Transverse colon (tissue), 3 donors: ENCODE measurements around the gene SYT14.

Source experiments
- POLR2A ChIP-seq: fragments of 450-650 bp; IDR thresholded peaks from one replicate; pipeline ENCODE4 v1.6.1; 2016; ENCODE audit warnings: antibody characterized with exemption, mild to moderate bottlenecking, moderate library complexity
- TF ChIP-seq, protein P1 (sequence below), 5 experiments: fragments of 200-600 bp in 3 of 5; fragments of 450-650 bp in 2 of 5; sonication (generic) in 3 of 5; IDR thresholded peaks; 1 replicate in 2 of 5; 2 replicates in 3 of 5; pipeline ENCODE4 v1.5.1; 2016 to 2017; ENCODE audit warnings: antibody characterized with exemption in 5 of 5, inconsistent platforms in 3 of 5, mild to moderate bottlenecking in 2 of 5, moderate library complexity in 1 of 5

DNA sequence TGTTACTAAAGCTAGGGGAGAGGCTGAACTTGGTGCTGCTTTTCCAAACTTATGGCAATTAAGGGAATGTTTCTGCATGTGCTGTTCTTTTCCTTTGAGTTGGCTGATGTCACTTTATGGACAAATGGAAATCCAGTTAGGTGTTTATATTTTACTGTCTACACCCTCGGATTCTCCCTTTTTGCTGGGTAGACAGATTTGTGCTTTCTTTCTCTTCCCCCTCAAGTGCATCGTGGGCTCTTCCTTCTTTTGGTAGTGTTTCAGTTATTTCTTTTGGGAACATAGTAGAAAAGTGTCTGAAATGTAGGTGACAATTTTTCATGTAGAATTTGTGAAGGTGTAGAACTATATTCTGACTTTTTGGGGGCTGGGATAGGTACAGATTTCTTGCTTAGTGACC lies 22.9 kb downstream of the SYT14 start:
- TF ChIP-seq, protein P1, sequence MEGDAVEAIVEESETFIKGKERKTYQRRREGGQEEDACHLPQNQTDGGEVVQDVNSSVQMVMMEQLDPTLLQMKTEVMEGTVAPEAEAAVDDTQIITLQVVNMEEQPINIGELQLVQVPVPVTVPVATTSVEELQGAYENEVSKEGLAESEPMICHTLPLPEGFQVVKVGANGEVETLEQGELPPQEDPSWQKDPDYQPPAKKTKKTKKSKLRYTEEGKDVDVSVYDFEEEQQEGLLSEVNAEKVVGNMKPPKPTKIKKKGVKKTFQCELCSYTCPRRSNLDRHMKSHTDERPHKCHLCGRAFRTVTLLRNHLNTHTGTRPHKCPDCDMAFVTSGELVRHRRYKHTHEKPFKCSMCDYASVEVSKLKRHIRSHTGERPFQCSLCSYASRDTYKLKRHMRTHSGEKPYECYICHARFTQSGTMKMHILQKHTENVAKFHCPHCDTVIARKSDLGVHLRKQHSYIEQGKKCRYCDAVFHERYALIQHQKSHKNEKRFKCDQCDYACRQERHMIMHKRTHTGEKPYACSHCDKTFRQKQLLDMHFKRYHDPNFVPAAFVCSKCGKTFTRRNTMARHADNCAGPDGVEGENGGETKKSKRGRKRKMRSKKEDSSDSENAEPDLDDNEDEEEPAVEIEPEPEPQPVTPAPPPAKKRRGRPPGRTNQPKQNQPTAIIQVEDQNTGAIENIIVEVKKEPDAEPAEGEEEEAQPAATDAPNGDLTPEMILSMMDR (IDR thresholded peaks at IDR 0.05), result no peak
- no peak for TF ChIP-seq POLR2A
